Uterus (tissue), 4 donors: ENCODE data around the gene EPHA7. TPM values are rescaled to one million over a fixed set of nuclear protein-coding genes. Genes with fewer than 3 reads are reported as not detected.

Source experiments
- DNase-seq, 2 donors: peaks; one replicate each; pipeline ENCODE4 v3.0.0-alpha.2; 2019 to 2020
- H3K27ac ChIP-seq, 2 donors: fragments of 200-600 bp; sonication (generic); 1 replicate in 1 of 2; 2 replicates in 1 of 2; pipeline ENCODE4 v1.5.1; 2016 to 2018
- H3K27me3 ChIP-seq, 2 donors: fragments of 200-600 bp; sonication (generic); one replicate each; pipeline ENCODE4 v1.5.1; 2018 to 2019; ENCODE audit warnings: control low read depth in 1 of 2
- H3K36me3 ChIP-seq, 2 donors: fragments of 200-600 bp; sonication (generic); one replicate each; pipeline ENCODE4 v1.5.1; 2019; ENCODE audit warnings: control low read depth in 1 of 2
- H3K4me1 ChIP-seq, 2 donors: fragments of 200-600 bp; sonication (generic); one replicate each; pipeline ENCODE4 v1.5.1; 2018 to 2019; ENCODE audit warnings: control low read depth in 1 of 2
- H3K4me3 ChIP-seq, 2 donors: fragments of 200-600 bp; sonication (generic); 1 replicate in 1 of 2; 2 replicates in 1 of 2; pipeline ENCODE4 v1.5.1; 2018 to 2019; ENCODE audit warnings: mild to moderate bottlenecking in 1 of 2
- H3K9me3 ChIP-seq, 2 donors: fragments of 200-600 bp; sonication (generic); one replicate each; pipeline ENCODE4 v1.5.1; 2019; ENCODE audit warnings: control low read depth in 1 of 2
- POLR2A ChIP-seq, 2 donors: fragments of 450-650 bp; IDR thresholded peaks; one replicate each; pipeline ENCODE4 v1.6.1; 2016; ENCODE audit warnings: antibody characterized with exemption in 2 of 2, mild to moderate bottlenecking in 1 of 2, moderate library complexity in 1 of 2
- intact Hi-C: fragments of 100-400 bp; cut with DNase I; formaldehyde crosslinking; loops from one replicate; pipeline ENCODE4 v1.15.1; 2023; ENCODE audit warnings: low total_unique reads
- total RNA-seq, 4 donors: library from RNA; depleted of rRNA in 3 of 4; stranded (reverse); fragments of >200 nt in 3 of 4; gene quantifications; one replicate each; pipeline versions ENCODE4 v1.1.0 to v1.2.4, GENCODE V29; 2014 to 2023
- TF ChIP-seq, protein P1 (sequence below), 4 experiments: fragments of 200-600 bp in 2 of 4; fragments of 450-650 bp in 2 of 4; sonication (generic) in 2 of 4; IDR thresholded peaks; one replicate each; pipeline ENCODE4 v1.5.1; 2016 to 2019; ENCODE audit warnings: antibody characterized with exemption in 4 of 4, mild to moderate bottlenecking in 2 of 4, moderate library complexity in 1 of 4
- donor health status: DM: yes; HTN: yes; CAD: no.

The EPHA7 gene
- total RNA-seq, 4 donors from 2014 or later = 0.77 to 46.8 (median 2.1) TPM

DNA sequence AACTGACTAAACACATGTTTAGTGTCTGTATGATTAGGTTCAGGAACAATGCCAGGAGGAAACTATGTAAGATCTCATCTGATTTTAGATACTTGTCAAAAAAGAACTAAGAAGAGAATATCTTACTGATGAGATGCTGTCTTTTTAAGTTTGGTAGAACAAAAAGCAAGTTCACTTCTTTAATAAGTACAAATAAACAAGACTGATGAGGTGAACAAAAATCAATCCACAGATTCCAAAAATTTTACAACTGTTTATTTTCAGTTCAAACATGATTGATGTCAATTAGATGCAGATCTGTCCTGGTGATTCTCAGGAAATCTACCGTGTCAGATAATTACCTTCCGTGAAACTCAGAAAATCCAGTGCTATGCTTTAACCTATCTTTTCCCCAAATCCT is 24.9 kb downstream of the EPHA7 start:
- no peaks in the 10 kb centered on the region for H3K36me3 ChIP-seq
- TF ChIP-seq, protein P1, sequence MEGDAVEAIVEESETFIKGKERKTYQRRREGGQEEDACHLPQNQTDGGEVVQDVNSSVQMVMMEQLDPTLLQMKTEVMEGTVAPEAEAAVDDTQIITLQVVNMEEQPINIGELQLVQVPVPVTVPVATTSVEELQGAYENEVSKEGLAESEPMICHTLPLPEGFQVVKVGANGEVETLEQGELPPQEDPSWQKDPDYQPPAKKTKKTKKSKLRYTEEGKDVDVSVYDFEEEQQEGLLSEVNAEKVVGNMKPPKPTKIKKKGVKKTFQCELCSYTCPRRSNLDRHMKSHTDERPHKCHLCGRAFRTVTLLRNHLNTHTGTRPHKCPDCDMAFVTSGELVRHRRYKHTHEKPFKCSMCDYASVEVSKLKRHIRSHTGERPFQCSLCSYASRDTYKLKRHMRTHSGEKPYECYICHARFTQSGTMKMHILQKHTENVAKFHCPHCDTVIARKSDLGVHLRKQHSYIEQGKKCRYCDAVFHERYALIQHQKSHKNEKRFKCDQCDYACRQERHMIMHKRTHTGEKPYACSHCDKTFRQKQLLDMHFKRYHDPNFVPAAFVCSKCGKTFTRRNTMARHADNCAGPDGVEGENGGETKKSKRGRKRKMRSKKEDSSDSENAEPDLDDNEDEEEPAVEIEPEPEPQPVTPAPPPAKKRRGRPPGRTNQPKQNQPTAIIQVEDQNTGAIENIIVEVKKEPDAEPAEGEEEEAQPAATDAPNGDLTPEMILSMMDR (IDR thresholded peaks at IDR 0.05) = no peak
- no peak for TF ChIP-seq POLR2A (IDR thresholded peaks at IDR 0.05)
- no peaks in the 10 kb centered on the region for H3K4me1 ChIP-seq
- no peak overlapping the region for H3K4me3 ChIP-seq
- no peaks in the 10 kb centered on the region for H3K9me3 ChIP-seq
- no peak overlapping the region for H3K27ac ChIP-seq
- intact Hi-C loops = no loop called here
- DNase-seq = no peak
- peaks cover 0 to 4% of the 10 kb centered on the region in 2 donors for H3K27me3 ChIP-seq

DNA sequence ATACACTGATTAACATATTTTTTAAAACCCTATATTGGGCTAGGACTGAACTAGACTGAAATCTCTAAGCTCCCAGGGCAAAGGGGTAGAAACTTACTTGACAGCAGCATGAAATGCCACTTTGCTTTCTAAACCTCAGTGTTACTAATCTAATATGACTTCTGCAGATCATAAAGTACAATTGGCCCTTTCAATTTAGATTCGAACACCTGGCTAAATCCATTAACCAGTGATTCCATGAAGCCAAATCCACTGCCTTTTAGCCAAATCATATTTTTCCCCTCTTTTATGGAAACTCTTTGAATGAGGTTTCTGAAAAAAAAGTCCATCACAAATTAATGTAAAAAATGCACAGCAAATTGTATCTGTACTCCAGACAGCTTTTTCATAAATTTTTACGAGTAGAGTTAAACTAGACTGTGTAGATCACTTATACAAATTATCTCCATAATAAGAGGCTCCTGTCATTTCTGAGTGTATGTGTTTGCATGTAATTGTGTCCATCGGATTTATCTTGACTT is 25.7 kb downstream of the EPHA7 start:
- no peak overlapping the region for H3K27ac ChIP-seq
- H3K4me3 ChIP-seq = no peak overlapping the region
- no peaks in the 10 kb centered on the region for H3K4me1 ChIP-seq
- no peaks in the 10 kb centered on the region for H3K36me3 ChIP-seq
- H3K9me3 ChIP-seq = no peaks in the 10 kb centered on the region
- H3K27me3 ChIP-seq = peaks cover 0 to 4% of the 10 kb centered on the region in 2 donors
- intact Hi-C loops = no loop called here
- TF ChIP-seq POLR2A (IDR thresholded peaks at IDR 0.05) = no peak
- TF ChIP-seq, protein P1 (IDR thresholded peaks at IDR 0.05) = no peak
- no peak for DNase-seq

DNA sequence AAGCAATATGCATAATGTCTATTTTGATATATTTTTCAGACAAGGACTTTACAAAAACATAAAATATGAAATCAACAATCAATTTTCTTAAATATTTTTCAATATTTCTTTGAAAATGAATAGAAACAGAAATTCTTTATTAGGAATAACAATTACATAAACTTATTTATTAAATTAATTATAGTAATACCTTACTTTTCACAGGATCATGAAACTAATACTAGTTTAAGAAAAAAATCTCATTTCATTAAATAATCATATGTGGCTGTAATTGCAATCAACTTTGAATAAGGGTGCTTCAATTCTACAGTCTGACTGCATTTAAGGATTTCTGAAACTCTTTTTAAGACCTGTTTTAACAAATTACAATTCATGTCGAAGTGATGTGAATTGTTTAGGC is 26.6 kb downstream of the EPHA7 start:
- Histone ChIP-seq H3K4me1 (no peaks in the 10 kb centered on the region), H3K27ac (no peak overlapping the region), H3K9me3 (no peaks in the 10 kb centered on the region), H3K36me3 (no peaks in the 10 kb centered on the region), H3K4me3 (no peak overlapping the region), H3K27me3 (peaks cover 0 to 4% of the 10 kb centered on the region in 2 donors)
- no peak for DNase-seq
- TF ChIP-seq POLR2A (IDR thresholded peaks at IDR 0.05) = no peak
- TF ChIP-seq, protein P1 (IDR thresholded peaks at IDR 0.05) = no peak
- intact Hi-C loops = no loop called here

DNA sequence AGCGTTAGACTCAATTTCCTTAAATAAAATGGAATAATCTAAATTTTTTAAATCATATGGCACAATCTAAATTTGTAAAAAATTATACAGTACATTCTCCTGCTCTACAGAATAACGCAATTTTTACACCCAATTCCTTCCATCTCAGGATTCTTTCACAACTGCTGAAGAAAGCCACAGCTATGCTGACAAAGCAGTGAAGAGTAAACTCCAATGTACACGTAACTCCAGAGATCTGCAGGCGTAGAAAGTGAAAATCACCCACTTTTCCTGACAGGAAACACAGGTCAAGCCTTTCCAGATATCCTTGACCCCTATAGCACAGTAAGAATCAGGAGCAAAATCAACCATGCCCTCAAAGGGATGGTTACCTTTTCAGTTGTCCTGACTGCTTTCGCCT is 27.4 kb downstream of the EPHA7 start:
- intact Hi-C loops = no loop called here
- no peak overlapping the region for H3K27ac ChIP-seq
- peaks cover 0 to 4% of the 10 kb centered on the region in 2 donors for H3K27me3 ChIP-seq
- no peak overlapping the region for H3K4me3 ChIP-seq
- DNase-seq = no peak
- H3K9me3 ChIP-seq = no peaks in the 10 kb centered on the region
- H3K4me1 ChIP-seq = no peaks in the 10 kb centered on the region
- no peak for TF ChIP-seq POLR2A (IDR thresholded peaks at IDR 0.05)
- H3K36me3 ChIP-seq = no peaks in the 10 kb centered on the region

DNA sequence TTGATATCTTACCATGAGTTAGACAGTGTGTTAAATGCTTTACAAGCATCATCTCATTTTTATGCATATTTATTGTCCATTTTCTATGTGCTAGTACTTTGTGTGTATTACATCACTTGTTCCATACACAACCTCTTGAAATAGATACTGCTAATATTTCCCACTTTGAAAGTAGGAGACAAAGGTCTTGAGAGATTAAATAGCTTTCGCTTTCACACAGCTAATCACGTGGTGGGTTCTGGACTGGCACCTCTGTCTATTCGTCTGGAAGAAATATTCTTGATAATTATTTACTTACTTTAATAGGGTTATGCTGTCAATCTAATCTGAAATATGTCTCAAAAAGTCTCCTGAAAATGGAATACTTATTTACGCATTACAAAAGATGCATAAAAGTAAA is 30.2 kb downstream of the EPHA7 start:
- no peak overlapping the region for H3K4me3 ChIP-seq
- no peaks in the 10 kb centered on the region for H3K9me3 ChIP-seq
- no peaks in the 10 kb centered on the region for H3K27me3 ChIP-seq
- H3K27ac ChIP-seq = no peak overlapping the region
- no peaks in the 10 kb centered on the region for H3K36me3 ChIP-seq
- no peak for DNase-seq
- H3K4me1 ChIP-seq = no peaks in the 10 kb centered on the region
- no peak for TF ChIP-seq POLR2A (IDR thresholded peaks at IDR 0.05)
- TF ChIP-seq, protein P1 (IDR thresholded peaks at IDR 0.05) = no peak
- intact Hi-C loops = no loop called here

DNA sequence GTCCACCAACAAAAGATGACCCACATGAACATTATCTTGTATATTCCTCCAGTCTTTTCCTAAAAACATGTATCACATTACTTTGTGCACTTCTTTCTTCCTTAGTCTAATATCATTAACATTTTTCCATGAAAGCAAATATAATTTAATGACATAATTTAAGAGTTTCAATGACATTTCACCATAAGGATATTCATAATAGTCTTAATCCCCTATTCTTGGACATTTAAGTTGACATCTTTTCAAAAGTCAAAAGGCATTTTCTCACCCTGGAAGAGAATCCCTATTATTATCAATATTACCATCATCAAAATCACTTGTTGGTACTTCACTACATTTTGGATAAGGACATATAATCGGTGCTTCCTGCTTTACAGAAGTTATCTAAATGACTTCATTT is 31.3 kb downstream of the EPHA7 start:
- Histone ChIP-seq H3K9me3 (no peaks in the 10 kb centered on the region), H3K27me3 (no peaks in the 10 kb centered on the region), H3K4me3 (no peak overlapping the region), H3K36me3 (no peaks in the 10 kb centered on the region), H3K27ac (no peak overlapping the region), H3K4me1 (no peaks in the 10 kb centered on the region)
- intact Hi-C loops = no loop called here
- TF ChIP-seq, protein P1 (IDR thresholded peaks at IDR 0.05) = no peak
- TF ChIP-seq POLR2A (IDR thresholded peaks at IDR 0.05) = no peak
- no peak for DNase-seq
